GM18870 (cell line): ENCODE results near the gene PTPRH.
"Not testable (repeated sequence)": the region's sequence is repeated elsewhere in the genome, so short reads cannot be mapped to it uniquely, and the experiment has no call there.

Source experiments
- ATAC-seq: cut with Tn5 transposase; IDR thresholded peaks from one replicate; pipeline ENCODE4 v1.9.1; 2021; ENCODE audit warnings: moderate library complexity; ENCODE audit not compliant: unreplicated experiment

Gene PTPRH

DNA sequence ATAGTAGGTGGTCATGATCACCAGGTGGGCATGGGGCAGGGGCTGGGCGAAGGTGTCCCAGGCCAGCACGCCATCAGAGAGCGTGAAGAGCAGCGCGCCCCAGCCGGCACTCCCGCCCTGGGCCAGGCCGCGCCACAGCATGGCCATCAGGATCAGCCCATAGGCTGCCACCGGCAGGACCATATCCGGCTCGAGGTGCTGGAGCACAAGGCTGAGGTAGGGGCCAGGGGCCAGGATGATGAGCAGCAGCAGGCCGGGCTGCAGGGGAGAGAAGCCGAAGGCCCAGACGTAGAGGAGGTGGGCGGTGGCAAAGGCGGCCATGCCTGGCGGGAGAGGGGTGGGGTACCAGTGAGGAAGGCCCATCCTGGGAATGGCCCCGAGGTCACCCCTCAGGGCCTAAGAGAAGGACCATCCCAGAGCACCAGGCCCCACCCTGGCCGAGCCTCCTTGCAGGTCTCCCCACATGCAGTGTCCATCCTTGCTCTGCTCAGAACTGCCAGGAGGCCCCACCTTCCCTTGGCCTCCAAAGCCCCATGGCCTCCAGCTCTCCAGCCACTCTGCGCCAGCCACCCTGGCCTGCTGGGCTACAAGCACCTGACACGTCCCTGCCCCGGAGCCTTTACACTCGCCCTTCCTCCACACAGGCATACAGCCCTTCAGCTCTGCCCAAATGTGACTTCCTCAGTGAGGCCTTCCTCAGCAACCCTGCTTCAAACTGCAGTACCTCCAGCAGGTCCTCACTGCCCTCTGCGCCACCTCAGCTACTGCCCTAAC is 18.1 kb upstream of the PTPRH start:
- ATAC-seq = no peak

DNA sequence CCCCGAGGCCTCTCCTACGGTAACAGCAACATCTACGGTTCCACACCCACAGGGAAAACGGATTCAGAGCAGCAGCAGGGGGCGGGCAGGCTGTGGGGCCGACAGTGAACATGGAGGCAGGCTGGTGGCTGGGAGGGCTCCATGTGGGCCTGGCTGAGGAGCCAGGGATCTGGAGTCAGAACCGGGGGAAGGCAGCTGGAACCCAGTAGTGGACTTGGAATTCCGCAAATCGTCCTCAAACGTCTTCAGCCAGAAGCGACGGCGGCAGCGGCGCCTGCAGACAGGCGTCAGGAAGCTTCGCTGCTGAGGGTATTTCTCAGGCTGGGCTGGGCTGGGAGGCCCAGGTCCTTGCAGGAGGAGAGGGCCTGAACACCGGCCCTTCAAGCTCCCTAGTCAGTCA is 17.5 kb upstream of the PTPRH start:
- no peak for ATAC-seq

DNA sequence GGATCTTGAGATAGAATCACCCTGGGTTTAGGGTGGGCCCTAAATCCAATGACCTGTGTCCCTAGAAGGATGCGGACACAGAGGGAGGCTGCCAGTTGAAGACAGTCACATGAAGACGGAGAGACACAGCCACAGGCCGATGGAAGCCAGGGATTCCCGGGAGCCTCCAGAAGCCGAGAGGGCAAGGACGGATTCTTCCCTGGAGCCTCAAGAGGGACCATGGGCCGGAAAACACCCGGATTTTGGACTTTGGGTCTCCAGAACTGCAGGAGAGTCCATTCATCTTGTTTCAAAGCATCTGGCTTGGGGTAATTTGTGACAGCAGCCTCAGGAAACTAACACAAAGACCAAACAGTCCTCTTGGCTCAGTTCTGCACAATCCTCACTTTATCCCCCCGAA is 17.0 kb upstream of the PTPRH start:
- ATAC-seq = no peak

DNA sequence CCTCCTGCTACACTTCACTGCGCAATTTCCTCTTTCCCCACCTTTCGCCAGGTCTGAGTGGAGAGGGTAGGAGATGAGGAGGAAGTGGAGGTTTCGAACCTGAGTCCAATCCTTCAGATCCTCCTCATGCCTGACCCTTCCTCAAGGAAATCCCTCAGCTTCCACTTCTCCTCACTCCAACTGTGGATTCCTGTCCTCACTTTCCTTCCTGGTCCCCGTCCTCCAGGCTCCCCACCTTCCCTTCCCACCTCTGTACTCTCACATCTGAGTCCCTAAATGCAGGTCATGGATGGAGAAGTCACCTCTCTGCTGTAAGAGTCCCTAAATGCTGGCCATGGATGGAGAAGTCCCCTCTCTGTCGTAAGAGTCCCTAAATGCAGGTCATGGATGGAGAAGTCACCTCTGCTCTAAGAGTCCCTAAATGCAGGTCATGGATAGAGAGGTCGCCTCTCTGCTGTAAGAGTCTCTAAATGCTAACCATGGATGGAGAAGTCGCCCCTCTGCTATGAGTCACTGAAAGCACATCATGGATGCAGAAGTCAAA is 16.2 kb upstream of the PTPRH start:
- no peak for ATAC-seq

DNA sequence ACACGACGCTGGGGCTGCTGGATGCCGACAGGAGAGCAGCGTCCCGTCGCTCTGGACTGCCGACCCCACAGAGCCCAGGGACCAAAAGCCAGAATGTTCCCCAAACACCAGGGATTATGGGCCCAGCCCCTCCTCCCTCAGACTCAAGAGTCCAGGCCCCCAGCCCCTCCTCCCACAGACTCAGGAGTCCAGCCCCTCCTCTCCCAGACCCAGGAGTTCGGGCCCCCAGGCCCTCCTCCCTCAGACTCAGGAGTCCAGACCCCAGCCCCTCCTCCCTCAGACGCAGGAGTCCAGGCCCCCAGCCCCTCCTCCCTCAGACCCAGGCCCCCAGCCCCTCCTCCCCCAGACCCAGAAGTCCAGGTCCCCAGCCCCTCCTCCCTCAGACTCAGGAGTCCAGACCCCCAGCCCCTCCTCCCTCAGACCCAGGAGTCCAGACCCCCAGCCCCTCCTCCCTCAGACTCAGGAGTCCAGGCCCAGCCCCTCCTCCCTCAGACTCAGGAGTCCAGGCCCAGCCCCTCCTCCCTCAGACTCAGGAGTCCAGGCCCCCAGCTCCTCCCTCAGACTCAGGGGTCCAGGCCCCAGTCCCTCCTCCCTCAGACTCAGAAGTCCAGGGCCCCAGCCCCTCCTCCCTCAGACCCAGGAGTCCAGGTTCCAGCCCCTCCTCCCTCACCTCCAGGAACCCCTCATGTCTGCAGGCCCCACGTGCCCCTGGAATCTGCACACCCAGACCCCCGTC is 15.5 kb upstream of the PTPRH start:
- not testable (repeated sequence) for ATAC-seq

DNA sequence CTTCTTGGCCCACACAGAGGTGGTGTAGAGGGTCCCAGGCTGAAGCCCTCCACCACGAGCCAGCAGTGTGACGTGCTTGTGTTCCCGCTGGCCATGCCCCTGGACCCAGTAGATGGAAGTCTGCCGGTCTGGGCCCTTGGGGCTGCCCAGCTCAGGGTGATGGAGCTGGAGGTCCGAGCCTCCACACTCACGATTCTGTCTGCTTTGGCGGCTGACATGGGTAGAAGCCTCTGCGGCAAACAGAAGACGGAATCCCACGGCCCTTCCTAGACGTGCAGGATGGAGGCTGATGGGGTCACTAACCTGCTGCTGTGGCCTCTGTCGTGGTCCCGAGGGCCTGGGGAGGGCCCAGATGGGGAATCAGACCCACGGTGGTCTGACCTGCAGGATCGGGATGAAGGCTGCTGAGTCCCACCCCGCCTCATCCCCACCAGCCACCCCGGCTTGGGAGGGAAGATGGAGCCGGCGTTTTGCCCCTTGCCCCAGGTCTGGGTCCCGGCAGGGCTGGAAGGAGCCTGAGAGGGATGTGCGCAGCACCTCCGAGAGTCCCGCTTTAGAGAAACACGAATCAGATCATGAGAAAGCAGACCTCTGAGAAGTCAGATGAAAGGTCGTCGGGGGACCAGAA is 14.9 kb upstream of the PTPRH start:
- ATAC-seq = no peak

DNA sequence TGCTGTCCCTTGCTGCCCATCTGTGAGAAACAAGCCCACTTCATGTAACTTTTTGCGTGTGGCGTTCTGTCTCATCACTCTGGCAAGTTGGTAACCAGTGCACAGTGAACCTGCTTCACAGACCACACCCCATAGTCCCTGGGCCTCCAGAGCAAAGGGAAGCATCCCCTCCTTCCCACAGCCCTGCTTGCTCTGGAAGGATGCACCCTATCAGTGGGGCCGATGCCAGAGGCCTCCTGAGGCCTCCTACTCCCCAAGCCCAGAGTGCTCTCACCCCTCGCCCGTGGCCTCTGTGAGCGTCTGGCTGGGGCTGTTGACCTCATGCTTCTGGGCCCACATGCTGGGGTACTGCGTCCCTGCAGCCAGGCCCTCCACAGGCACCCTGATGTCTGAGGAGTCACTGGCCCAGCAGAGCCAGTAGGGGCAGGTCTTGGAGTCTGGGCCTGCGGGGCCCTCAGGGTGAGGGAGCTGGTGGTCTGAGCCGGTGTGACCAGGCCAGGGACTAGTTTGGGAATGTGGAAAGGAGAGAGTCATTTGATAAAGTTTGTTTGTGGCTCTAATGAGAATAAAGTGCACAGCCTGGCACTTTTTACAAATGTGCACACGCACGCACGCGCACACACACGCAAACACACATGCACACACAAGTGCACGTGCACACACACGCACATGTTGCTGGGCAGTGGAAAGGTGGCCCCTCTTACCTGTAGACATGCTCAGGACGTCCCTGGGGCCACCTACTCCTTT is 14.2 kb upstream of the PTPRH start:
- no peak for ATAC-seq

DNA sequence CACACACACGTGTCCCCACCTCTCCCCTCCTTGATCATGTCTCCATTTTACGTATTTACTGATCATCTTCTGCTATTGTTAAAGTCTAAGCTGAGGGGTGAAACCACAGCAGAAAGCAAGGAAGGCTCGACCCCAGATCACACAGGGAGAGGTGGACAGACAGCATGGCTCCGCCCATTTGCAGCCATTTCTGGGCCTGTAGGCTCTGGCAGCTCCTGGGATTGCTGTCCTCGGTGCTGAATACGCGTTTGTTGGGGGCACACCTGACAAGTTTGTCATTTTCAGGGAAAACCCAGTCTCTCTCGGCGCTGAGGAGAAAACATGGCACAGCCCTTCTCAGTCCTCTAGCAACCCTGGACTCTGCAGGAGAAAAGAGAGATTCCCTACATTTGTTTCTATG is 11.2 kb upstream of the PTPRH start:
- ATAC-seq = no peak

DNA sequence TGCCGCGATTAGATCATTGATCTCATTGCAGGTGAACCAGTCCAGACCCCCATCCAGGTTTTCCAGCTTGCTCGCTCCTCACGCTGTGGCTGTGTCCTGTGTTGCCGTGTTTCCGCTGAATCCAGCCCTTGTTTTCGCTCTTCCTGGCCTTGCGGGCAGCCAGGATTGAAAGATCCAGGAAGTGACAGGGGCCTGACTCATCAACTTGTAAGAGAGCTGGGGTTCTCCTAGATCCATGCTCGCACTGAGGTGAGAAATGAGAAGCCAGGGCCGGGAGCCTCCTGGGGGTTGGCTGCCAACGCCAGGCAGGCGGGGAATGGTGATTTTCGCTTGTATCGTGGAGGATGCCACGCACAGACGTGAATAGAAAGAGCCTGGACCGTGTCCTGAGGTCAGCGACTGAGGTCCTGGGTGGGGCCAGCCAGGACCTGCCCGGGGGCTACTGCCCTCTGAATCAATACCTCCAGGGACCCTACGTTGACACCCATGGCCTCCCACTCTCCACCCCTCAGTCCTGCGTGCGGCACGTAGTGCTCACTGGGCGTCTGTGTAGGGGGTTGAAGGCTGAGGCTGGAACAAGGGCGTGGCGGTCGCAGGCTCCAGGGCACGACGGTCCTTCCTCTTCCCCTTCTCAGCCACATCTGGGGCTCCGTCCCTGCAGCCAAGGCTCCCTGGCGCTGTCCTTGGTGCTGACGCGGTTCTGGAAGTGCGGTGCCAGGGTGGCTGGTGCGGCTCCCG is 7.3 kb upstream of the PTPRH start:
- no peak for ATAC-seq

DNA sequence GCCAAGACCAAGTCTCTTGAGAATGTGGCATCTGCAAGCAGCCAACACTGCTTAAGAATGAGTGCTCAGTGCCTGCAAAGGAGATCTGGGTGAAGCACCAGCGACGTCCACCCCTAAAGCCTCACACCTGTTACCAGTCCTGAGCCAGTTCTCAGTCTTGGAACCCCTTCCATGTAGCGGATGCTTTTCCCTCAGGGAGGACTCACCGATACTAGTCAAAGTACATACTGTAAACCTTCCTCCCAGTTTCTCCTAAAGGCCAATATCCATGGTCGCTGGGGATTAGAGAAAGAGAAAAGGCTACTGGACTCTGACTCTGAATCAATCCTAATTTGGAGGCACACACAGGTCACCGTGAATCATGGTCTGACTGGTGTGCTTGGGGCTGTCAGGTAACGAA is 4.2 kb upstream of the PTPRH start:
- ATAC-seq = no peak

DNA sequence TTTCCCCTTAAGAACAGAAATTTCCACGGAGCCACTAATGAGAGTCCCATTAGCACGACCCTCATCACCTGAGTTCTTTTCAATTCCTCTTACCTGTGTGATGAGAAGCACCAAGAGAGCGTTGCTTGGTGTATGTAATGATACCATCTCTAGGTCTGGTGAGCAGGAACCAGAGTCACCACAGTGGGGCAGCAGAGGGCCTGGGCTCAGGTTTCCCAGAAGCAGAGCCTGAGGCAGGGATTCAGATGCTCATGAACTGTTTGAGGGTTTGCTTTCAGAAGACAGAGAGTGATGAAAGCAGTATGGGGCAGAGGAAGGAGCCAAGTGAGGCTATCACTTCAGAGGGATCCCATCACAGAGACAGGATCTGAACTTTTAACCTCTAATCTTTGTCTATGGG is 3.1 kb upstream of the PTPRH start:
- no peak for ATAC-seq

DNA sequence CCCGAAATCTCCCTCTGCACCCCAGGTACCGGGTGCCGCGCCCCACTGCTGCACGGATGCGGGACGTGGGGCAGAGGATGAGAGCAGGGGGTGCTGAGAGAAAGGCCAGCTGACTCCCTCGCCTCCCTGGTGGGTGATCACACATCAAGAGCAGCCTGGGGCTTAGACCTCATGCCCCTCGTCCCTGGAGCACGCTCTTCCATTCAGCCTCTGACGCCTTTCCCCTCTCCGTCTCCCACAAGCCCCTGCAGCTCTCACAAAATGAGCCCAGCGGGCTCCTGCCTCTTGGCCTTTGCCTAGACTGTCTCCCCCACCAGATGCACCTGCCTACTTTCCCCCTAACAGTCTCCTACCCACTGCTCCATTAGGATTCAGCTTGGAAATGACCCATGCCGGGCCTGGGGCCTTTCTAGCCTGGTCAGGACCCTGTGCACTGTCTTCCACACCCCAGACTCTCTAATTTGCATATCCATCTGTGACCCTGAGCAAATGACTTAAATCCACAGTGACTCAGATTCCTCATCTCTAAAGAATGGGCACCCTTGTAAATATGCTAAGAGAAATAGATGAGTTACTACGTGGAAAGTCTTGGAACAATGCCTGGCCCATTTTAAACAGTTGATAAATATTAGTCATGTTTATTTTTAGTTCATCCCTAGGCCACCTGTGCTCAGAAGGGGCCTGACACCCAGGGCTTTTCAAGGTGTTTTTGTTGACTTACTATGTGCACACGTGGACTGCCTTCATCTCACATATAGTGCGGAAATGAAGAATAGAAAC is 582 bp upstream of the PTPRH start:
- no peak for ATAC-seq

DNA sequence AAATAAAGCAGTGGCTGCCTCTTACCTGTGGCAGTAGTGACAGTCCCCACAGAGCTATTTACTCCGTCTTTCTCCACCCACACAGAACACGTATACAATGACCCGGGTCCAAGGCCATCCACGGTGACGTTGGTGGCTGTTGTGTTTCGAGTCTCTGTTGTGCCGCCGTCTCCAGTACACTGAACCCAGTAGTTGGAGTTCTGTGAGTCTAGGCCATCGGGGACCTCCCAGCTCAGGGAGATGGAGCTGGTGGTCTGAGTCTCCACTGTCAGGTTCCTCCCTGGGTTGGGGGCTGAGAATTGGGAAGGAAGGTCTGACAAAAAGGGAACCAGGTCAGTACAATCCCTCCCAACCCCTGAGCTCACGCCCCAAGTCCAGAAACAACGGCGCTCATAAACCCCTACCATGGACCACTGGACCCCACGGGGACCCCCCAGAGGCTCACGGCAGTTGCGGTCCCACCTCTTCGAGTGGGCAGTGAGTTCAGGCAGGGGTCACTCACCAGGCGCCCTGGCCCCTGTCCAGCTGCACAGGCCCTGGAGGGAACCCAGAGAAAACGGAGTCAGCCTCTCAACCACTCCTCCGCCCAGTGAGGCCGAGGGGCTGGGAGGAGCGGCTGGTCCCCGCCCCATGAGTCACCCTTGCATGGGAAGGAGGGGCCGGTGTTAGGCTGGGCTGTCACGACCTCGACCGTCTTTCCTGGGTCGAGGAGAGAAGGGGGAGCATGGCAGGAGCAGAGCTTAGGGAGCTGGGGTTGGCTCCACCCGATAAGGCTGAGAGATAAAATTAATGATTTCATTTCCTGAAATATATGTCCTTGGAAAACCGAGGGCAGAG is 2.4 kb downstream of the PTPRH start:
- ATAC-seq = no peak

DNA sequence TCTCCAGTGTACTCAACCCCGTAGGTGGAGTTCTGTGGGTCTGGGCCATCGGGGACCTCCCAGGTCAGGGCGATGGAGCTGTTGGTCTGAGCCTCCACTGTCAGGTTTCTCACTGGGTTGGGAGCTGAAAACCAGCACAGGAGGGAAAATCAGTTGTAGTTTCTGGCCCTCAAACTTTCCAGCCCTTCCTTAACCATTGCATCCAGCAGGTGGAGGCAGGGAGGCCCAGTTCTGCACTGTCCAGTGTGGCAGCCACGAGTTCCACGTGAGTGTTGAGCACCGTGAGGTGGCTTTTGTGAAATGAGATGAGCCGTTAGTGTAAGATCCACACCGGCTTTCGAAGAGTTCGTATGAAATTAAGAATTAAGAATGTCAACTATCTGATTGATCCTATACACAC is 7.1 kb downstream of the PTPRH start:
- ATAC-seq = not testable (repeated sequence)

DNA sequence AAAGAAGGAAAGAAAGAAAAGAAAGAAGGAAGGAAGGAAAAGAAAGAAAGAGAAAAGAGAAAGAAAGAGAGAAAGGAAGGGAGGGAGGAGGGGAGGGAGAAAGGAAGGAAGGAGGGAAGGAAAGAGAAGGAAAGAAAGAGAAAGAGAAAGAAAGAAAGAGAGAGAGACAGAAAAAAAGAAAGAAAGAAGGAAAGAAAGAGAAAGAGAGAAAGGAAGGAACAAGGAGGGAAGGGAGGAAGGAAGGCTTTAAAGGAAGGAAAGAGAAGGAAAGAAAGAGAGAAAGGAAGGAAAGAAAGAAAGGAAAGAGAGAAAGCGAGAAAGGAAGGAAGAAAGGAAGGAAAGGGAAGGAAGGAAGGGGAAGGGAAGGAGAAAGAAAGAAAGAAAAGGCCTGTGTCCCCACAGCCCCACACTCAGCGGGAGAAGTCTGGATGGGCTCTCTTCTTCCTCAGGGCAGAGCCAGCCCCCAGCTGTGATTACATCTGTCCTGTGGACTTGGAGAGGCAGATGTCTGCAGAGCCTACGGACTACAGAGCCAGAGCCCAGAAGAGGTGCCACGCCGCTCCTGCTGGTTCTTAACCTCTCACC is 9.6 kb downstream of the PTPRH start:
- no peak for ATAC-seq

DNA sequence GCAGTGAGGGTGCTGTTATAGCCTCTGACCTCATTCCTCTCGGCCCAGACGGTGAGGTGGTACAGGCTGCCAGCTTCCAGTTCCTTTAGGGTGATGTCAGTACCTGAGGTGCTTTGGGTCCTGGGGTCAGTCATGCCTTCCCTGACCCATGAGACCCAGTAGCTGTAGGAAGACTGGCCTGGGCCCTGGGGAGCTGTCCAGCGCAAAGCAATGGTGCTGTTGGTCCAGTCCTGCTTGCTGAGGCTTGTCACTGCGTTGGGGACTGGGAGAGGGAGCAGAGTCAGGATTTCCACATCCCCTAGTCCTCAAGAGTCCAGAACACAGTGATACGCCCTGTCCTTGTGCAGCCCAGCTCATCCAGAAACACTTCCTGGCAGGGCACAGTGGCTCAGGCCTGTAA is 10.7 kb downstream of the PTPRH start:
- ATAC-seq = no peak

DNA sequence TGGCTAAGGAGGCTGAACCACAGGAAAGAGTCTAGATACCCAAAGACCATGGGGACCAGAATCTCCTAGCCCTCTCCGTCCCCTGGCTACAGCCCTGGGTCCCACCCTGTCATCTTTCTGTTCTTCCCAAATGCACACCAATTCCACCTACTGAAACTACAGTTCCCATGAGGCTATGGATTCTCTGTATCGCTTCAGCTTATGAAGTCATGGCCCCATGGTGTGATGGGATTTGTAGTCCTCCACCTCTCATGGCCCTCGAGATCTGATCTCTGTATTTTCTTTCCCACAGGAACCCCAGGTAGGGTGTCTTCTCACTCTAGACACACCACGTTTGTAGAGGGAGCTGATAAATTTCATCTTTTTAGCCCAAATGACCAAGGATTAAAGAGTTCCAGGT is 11.8 kb downstream of the PTPRH start:
- ATAC-seq = no peak

DNA sequence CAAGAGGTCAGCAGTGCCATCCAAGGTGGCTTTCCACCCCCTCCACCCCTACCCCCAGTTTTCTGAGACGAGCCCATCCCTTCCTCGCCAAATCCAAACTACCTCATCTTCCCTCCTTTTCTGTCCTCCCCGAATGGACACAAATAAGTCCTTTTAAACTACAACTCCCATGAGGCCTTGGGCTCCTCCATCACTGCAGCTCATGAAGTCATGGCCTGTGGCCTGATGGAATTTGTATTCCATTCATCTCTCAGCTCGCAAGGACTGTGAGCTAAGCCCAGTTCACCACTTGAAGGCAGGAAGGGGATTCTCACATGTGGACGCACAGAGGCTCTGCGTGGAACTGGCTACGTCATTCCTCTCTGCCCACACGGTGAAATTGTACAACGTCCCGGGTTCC is 12.5 kb downstream of the PTPRH start:
- ATAC-seq = no peak
